Loucy (cell line): Measurements from ENCODE around the gene DBR1.

Experiments
- H2AFZ ChIP-seq: fragments of 200-600 bp; sonication (generic); 2 replicates; pipeline ENCODE4 v1.6.0; 2016; ENCODE audit warnings: antibody characterized with exemption, mild to moderate bottlenecking, low read length, moderate library complexity
- H3F3A ChIP-seq: fragments of 200-600 bp; 2 replicates; pipeline ENCODE4 v1.6.0; 2016; ENCODE audit warnings: antibody characterized with exemption, low read depth, mild to moderate bottlenecking
- H3K27me3 ChIP-seq: fragments of 200-600 bp; sonication (generic); 2 replicates; pipeline ENCODE4 v1.6.1; 2014; ENCODE audit warnings: low read length, mild to moderate bottlenecking; ENCODE audit not compliant: insufficient read depth, poor library complexity, severe bottlenecking
- H3K36me3 ChIP-seq: fragments of 200-600 bp; sonication (generic); 2 replicates; pipeline ENCODE4 v1.6.1; 2016; ENCODE audit warnings: low read length; ENCODE audit not compliant: insufficient read depth
- H3K4me1 ChIP-seq: fragments of 200-600 bp; sonication (generic); 2 replicates; pipeline ENCODE4 v1.5.1; 2014; ENCODE audit warnings: low read length, mild to moderate bottlenecking; ENCODE audit not compliant: insufficient read depth, poor library complexity, severe bottlenecking
- H3K4me2 ChIP-seq: fragments of 200-600 bp; sonication (generic); 2 replicates; pipeline ENCODE4 v1.6.0; 2014; ENCODE audit warnings: antibody characterized with exemption, low read length, low read depth, mild to moderate bottlenecking; ENCODE audit not compliant: poor library complexity, severe bottlenecking
- H3K4me3 ChIP-seq: fragments of 200-600 bp; sonication (generic); 2 replicates; pipeline ENCODE4 v1.5.1; 2014; ENCODE audit warnings: low read length, mild to moderate bottlenecking, mixed read lengths; ENCODE audit not compliant: poor library complexity, severe bottlenecking
- H3K79me2 ChIP-seq: fragments of 200-600 bp; sonication (generic); 2 replicates; pipeline ENCODE4 v1.6.1; 2014; ENCODE audit warnings: low read length; ENCODE audit not compliant: insufficient read depth
- H3K9ac ChIP-seq: fragments of 200-600 bp; sonication (generic); 2 replicates; pipeline ENCODE4 v1.6.0; 2014; ENCODE audit warnings: mild to moderate bottlenecking, low read depth, low read length, moderate library complexity; ENCODE audit not compliant: poor library complexity, severe bottlenecking
- H3K9me2 ChIP-seq: fragments of 200-600 bp; sonication (generic); replicated peaks from 2 replicates; pipeline ENCODE4 v1.6.1; 2016; ENCODE audit warnings: low read depth, low read length, mixed read lengths
- H3K9me3 ChIP-seq: fragments of 200-600 bp; sonication (generic); 2 replicates; pipeline ENCODE4 v1.6.1; 2014; ENCODE audit warnings: mild to moderate bottlenecking, antibody characterized with exemption, low read length, low read depth; ENCODE audit not compliant: insufficient read depth
- H4K20me1 ChIP-seq: fragments of 200-600 bp; sonication (generic); 2 replicates; pipeline ENCODE4 v1.6.0; 2014; ENCODE audit warnings: antibody characterized with exemption, low read length, mild to moderate bottlenecking; ENCODE audit not compliant: insufficient read depth, poor library complexity, severe bottlenecking
- EZH2phosphoT487 ChIP-seq: fragments of 200-600 bp; IDR thresholded peaks from 2 replicates; pipeline ENCODE4 v1.6.1; 2018; ENCODE audit warnings: antibody characterized with exemption, mild to moderate bottlenecking, moderate library complexity, borderline replicate concordance
- TF ChIP-seq, protein P1 (sequence below): fragments of 200-600 bp; sonication (generic); conservative IDR thresholded peaks from 2 replicates; pipeline ENCODE4 v1.5.1; 2014; ENCODE audit warnings: mild to moderate bottlenecking, antibody characterized with exemption, low read length

DBR1 gene

GRCh38 chr3:138172625-138173024, 2.1 kb downstream of the DBR1 start:
- H3K4me2 ChIP-seq, result peak overlapping the region; percentile 75

DNA sequence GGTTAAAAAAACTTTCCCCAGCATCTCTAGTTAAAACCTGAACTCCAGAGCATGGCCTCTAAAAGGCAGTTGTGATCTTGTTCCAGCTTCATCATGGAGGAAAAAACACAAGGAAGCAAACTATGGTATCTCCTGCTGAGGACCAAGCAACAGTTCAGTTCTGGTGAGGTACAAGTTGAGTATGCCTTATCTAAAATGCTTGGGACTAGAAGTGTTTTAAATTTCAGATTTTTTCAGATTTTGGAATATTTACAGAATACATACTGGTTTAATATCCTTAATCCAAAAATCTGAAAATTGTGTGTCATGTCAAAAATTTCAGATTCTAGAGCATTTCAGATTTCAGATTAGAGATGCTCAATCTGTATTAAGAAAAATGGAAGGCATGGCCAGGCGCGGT, 9.7 kb downstream of the DBR1 start:
- TF ChIP-seq, protein P1, sequence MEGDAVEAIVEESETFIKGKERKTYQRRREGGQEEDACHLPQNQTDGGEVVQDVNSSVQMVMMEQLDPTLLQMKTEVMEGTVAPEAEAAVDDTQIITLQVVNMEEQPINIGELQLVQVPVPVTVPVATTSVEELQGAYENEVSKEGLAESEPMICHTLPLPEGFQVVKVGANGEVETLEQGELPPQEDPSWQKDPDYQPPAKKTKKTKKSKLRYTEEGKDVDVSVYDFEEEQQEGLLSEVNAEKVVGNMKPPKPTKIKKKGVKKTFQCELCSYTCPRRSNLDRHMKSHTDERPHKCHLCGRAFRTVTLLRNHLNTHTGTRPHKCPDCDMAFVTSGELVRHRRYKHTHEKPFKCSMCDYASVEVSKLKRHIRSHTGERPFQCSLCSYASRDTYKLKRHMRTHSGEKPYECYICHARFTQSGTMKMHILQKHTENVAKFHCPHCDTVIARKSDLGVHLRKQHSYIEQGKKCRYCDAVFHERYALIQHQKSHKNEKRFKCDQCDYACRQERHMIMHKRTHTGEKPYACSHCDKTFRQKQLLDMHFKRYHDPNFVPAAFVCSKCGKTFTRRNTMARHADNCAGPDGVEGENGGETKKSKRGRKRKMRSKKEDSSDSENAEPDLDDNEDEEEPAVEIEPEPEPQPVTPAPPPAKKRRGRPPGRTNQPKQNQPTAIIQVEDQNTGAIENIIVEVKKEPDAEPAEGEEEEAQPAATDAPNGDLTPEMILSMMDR, result no peak
- no peak for TF ChIP-seq EZH2phosphoT487
- no peak overlapping the region for H3K4me2 ChIP-seq
- peaks cover 57% of the 10 kb centered on the region; the same call in 1 of the 2 replicates for H3K36me3 ChIP-seq
- H3F3A ChIP-seq, result no peaks in the 10 kb centered on the region
- no peaks in the 10 kb centered on the region for H3K4me1 ChIP-seq
- H4K20me1 ChIP-seq, result no peaks in the 10 kb centered on the region
- H3K9me3 ChIP-seq, result no peaks in the 10 kb centered on the region
- no peak overlapping the region for H3K4me3 ChIP-seq
- no peak overlapping the region for H2AFZ ChIP-seq
- H3K79me2 ChIP-seq, result no peaks in the 10 kb centered on the region
- H3K27me3 ChIP-seq, result no peaks in the 10 kb centered on the region
- H3K9me2 ChIP-seq, result no peaks in the 10 kb centered on the region
- no peak overlapping the region for H3K9ac ChIP-seq

More at GRCh38 chr3:138172625-138173024, 2.1 kb downstream of the DBR1 start:
- no peak for TF ChIP-seq EZH2phosphoT487
- TF ChIP-seq, protein P1, result no peak
- Histone ChIP-seq H3K9ac (peak overlapping the region; percentile 82), H3K9me2 (no peaks in the 10 kb centered on the region), H3K79me2 (peaks cover 47% of the 10 kb centered on the region), H4K20me1 (peaks cover 22% of the 10 kb centered on the region), H3K36me3 (peaks cover 6% of the 10 kb centered on the region; the same call in 1 of the 2 replicates), H3K4me1 (peaks cover 25% of the 10 kb centered on the region), H3F3A (0 out of 2 replicates have a peak, but pooled peaks cover 3% of the 10 kb centered on the region), H2AFZ (no peak overlapping the region), H3K4me3 (peak overlapping the region; percentile 76), H3K9me3 (no peaks in the 10 kb centered on the region), H3K27me3 (no peaks in the 10 kb centered on the region)

DNA sequence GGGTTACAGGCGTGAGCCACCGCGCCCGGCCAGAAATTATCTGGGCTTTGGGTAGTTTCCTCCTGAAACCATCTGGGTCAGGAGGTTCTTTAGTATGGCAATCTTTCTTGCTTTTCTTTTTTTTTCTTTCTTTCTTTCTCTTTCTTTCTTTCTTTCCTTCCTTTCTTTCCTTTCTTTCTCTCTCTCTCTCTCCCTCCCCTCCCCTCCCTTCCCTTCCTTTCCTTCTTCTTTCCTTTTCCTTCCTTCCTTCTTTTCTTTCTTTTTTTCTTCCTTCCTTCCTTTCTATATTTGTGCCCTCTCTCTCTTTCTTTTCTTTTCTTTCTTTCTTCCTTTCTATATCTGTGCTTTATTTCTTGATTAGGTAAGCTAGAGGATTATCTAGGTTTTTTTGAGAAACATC, 17.0 kb downstream of the DBR1 start:
- no peak overlapping the region for H3K9ac ChIP-seq
- H3F3A ChIP-seq, result no peaks in the 10 kb centered on the region
- H3K4me2 ChIP-seq, result no peak overlapping the region
- H3K9me3 ChIP-seq, result no peaks in the 10 kb centered on the region
- TF ChIP-seq EZH2phosphoT487, result no peak
- TF ChIP-seq, protein P1, result no peak
- H4K20me1 ChIP-seq, result no peaks in the 10 kb centered on the region
- H3K79me2 ChIP-seq, result no peaks in the 10 kb centered on the region
- no peaks in the 10 kb centered on the region for H3K4me1 ChIP-seq
- peaks cover 23% of the 10 kb centered on the region; the same call in 1 of the 2 replicates for H3K36me3 ChIP-seq
- H3K4me3 ChIP-seq, result no peak overlapping the region
- no peaks in the 10 kb centered on the region for H3K27me3 ChIP-seq
- no peaks in the 10 kb centered on the region for H3K9me2 ChIP-seq
- H2AFZ ChIP-seq, result no peak overlapping the region
